SK-N-SH (cell line): ENCODE data around the gene ZCCHC7.

Source experiments
- ELF1 ChIP-seq: IDR thresholded peaks from 2 replicates; pipeline ENCODE4 v1.4.0; 2012
- EP300 ChIP-seq, 2 experiments: IDR thresholded peaks; 2 replicates each; pipeline versions ENCODE4 v1.4.0 to v1.6.1; 2012; ENCODE audit warnings: borderline replicate concordance in 1 of 2, low read depth in 1 of 2, low read length in 1 of 2
- GATA2 ChIP-seq: sonication (generic); formaldehyde crosslinking; IDR thresholded peaks from 2 replicates; pipeline ENCODE4 v1.5.0; 2020; ENCODE audit warnings: mild to moderate bottlenecking, missing genetic modification reagents
- NFIC ChIP-seq: IDR thresholded peaks from 2 replicates; pipeline ENCODE4 v1.4.0; 2012; ENCODE audit warnings: borderline replicate concordance
- POLR2AphosphoS5 ChIP-seq: IDR thresholded peaks from 2 replicates; pipeline ENCODE4 v1.6.1; 2012; ENCODE audit warnings: low read depth, low read length
- SIN3A ChIP-seq: IDR thresholded peaks from 2 replicates; pipeline ENCODE4 v1.6.1; 2012; ENCODE audit warnings: low read depth, mild to moderate bottlenecking, low read length, moderate library complexity, borderline replicate concordance
- TAF1 ChIP-seq: IDR thresholded peaks from 2 replicates; pipeline ENCODE4 v1.6.1; 2012; ENCODE audit warnings: low read depth, mild to moderate bottlenecking, low read length, moderate library complexity, borderline replicate concordance
- TF ChIP-seq, protein P1 (sequence below): fragments of 200-600 bp; sonication (generic); IDR thresholded peaks from 2 replicates; pipeline ENCODE4 v1.6.1; 2017; ENCODE audit warnings: antibody characterized with exemption, mild to moderate bottlenecking, moderate library complexity
- TF ChIP-seq, protein P2 (sequence below): IDR thresholded peaks from 2 replicates; pipeline ENCODE4 v1.6.1; 2012; ENCODE audit warnings: mild to moderate bottlenecking, low read depth, low read length, moderate library complexity
- TF ChIP-seq, protein P3 (sequence below): fragments of 150-350 bp; IDR thresholded peaks from 2 replicates; pipeline ENCODE4 v1.6.1; 2017; ENCODE audit warnings: antibody characterized with exemption, low read length, low read depth, borderline replicate concordance
- TF ChIP-seq, protein P4 (sequence below): IDR thresholded peaks from 2 replicates; pipeline ENCODE4; 2012

DNA sequence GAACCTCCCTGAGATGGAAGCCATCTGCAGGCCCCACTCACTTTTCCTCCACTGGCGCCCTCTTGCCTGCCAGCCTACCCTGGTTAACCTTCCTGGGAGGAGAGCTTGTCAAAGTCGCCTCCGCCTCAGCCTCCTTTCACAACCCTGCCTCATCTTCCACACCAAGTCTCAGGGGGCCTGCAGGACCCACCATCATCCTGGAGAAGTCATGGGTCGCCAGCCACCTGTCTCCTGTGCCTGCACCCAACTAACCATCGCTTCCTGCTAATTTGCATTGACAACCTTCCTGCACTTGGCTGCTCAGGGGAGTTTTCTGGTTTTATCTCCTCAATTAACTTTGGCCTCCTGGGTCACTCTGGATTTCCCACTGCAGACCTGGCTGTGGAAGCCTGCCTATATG lies 249.3 kb downstream of the ZCCHC7 start:
- TF ChIP-seq, protein P1, sequence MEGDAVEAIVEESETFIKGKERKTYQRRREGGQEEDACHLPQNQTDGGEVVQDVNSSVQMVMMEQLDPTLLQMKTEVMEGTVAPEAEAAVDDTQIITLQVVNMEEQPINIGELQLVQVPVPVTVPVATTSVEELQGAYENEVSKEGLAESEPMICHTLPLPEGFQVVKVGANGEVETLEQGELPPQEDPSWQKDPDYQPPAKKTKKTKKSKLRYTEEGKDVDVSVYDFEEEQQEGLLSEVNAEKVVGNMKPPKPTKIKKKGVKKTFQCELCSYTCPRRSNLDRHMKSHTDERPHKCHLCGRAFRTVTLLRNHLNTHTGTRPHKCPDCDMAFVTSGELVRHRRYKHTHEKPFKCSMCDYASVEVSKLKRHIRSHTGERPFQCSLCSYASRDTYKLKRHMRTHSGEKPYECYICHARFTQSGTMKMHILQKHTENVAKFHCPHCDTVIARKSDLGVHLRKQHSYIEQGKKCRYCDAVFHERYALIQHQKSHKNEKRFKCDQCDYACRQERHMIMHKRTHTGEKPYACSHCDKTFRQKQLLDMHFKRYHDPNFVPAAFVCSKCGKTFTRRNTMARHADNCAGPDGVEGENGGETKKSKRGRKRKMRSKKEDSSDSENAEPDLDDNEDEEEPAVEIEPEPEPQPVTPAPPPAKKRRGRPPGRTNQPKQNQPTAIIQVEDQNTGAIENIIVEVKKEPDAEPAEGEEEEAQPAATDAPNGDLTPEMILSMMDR = no peak
- TF ChIP-seq ELF1 (no peak), NFIC (no peak), EP300 (IDR thresholded peaks at IDR 0.05; ENCODE audit: borderline replicate concordance in 1 of 2, low read depth in 1 of 2, low read length in 1 of 2) (no peak), TAF1 (no peak), POLR2AphosphoS5 (no peak), SIN3A (no peak), GATA2 (no peak)
- TF ChIP-seq, protein P2, sequence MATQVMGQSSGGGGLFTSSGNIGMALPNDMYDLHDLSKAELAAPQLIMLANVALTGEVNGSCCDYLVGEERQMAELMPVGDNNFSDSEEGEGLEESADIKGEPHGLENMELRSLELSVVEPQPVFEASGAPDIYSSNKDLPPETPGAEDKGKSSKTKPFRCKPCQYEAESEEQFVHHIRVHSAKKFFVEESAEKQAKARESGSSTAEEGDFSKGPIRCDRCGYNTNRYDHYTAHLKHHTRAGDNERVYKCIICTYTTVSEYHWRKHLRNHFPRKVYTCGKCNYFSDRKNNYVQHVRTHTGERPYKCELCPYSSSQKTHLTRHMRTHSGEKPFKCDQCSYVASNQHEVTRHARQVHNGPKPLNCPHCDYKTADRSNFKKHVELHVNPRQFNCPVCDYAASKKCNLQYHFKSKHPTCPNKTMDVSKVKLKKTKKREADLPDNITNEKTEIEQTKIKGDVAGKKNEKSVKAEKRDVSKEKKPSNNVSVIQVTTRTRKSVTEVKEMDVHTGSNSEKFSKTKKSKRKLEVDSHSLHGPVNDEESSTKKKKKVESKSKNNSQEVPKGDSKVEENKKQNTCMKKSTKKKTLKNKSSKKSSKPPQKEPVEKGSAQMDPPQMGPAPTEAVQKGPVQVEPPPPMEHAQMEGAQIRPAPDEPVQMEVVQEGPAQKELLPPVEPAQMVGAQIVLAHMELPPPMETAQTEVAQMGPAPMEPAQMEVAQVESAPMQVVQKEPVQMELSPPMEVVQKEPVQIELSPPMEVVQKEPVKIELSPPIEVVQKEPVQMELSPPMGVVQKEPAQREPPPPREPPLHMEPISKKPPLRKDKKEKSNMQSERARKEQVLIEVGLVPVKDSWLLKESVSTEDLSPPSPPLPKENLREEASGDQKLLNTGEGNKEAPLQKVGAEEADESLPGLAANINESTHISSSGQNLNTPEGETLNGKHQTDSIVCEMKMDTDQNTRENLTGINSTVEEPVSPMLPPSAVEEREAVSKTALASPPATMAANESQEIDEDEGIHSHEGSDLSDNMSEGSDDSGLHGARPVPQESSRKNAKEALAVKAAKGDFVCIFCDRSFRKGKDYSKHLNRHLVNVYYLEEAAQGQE = no peak
- TF ChIP-seq, protein P3, sequence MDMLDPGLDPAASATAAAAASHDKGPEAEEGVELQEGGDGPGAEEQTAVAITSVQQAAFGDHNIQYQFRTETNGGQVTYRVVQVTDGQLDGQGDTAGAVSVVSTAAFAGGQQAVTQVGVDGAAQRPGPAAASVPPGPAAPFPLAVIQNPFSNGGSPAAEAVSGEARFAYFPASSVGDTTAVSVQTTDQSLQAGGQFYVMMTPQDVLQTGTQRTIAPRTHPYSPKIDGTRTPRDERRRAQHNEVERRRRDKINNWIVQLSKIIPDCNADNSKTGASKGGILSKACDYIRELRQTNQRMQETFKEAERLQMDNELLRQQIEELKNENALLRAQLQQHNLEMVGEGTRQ = no peak
- TF ChIP-seq, protein P4, sequence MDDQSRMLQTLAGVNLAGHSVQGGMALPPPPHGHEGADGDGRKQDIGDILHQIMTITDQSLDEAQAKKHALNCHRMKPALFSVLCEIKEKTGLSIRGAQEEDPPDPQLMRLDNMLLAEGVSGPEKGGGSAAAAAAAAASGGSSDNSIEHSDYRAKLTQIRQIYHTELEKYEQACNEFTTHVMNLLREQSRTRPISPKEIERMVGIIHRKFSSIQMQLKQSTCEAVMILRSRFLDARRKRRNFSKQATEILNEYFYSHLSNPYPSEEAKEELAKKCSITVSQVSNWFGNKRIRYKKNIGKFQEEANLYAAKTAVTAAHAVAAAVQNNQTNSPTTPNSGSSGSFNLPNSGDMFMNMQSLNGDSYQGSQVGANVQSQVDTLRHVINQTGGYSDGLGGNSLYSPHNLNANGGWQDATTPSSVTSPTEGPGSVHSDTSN = no peak
